Esophagus squamous epithelium (tissue), 4 donors: ENCODE measurements around the gene PCDH9.

Source experiments
- CTCF ChIP-seq, 6 experiments: fragments of 450-650 bp in 4 of 6; fragments of 200-600 bp in 2 of 6; sonication (generic) in 2 of 6; IDR thresholded peaks; one replicate each; pipeline ENCODE4 v1.5.1; 2016 to 2019; ENCODE audit warnings: antibody characterized with exemption in 6 of 6, mild to moderate bottlenecking in 4 of 6, moderate library complexity in 4 of 6
- POLR2A ChIP-seq, 4 donors: fragments of 450-650 bp; IDR thresholded peaks; one replicate each; pipeline ENCODE4 v1.6.1; 2017; ENCODE audit warnings: antibody characterized with exemption in 4 of 4, mild to moderate bottlenecking in 4 of 4, moderate library complexity in 3 of 4

GRCh38 chr13:67048084-67048820, 181.9 kb downstream of the PCDH9 start:
- TF ChIP-seq POLR2A (IDR thresholded peaks at IDR 0.05) (no peak), CTCF (IDR thresholded peaks at IDR 0.05) (no peak)
